ENCODE results near the gene CCDC57.
"Not testable (repeated sequence)": the region's sequence is repeated elsewhere in the genome, so short reads cannot be mapped to it uniquely, and the experiment has no call there.

The CCDC57 gene

GRCh38 chr17:82178499-82179261 lies 34.0 kb downstream of the CCDC57 start:
- DNase-seq (ENCODE audit: low read depth in 3 of 3, low spot score in 1 of 3), result no peak

DNA sequence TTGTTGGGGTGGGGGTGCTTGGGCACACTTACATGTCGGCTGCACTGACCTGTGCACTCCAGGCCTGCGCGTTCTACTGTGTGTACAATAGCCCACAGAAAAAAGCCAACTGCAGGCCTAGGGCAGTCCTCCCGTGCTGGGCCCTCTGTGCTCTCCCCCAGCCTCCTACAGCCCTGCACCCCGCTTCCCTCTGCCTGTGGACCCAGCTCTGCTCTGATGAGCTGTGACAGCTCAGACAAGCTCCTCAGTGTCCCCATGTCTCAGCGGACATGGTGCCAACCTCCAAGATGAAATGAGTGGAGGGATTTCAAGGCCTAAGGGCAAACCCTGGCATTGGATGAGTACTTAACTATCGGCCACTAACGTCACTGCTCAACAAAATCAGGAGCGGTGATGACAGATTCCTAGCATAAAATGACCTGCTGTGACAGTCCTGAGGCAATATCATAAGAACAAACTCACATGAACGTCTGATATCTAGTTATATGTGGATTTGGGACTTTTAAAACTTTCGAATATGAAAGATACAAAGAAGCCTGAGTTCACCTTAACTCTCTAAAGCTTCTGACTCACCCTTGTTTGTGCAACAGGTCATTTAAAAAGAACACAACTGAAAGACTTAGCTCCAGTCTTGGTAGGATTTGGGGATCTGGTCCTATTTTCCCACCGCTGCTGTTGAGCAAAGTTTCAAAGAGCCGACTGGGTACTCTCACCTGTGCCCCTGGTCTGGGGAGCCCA lies 34.7 kb downstream of the CCDC57 start:
- DNase-seq (ENCODE audit: low read depth in 3 of 3, low spot score in 1 of 3), result no peak

DNA sequence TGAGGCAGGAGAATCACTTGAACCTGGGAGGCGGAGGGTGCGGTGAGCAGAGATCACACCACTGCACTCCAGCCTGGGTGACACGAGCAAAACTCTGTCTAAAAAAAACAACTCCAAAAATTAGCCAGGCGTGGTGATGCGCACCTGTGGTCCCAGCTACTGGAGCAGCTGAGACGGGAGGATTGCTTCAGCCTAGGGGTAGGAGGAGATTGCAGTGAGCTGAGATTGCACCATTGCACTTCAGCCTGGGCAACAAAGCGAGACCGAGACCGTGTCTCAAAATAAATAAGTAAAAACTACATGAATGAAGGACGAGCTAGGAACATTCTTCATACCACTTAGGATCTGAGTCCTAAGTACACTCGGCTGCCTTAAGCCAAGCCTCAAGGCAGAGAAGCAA lies 35.4 kb downstream of the CCDC57 start:
- DNase-seq (ENCODE audit: low read depth in 3 of 3, low spot score in 1 of 3), result no peak

GRCh38 chr17:82175951-82176350 lies 36.7 kb downstream of the CCDC57 start:
- no peak for DNase-seq (ENCODE audit: low read depth in 3 of 3, low spot score in 1 of 3)

GRCh38 chr17:82175201-82175600 lies 37.4 kb downstream of the CCDC57 start:
- DNase-seq (ENCODE audit: low read depth in 3 of 3, low spot score in 1 of 3), result no peak

- not testable (repeated sequence) for DNase-seq (ENCODE audit: low read depth in 3 of 3, low spot score in 1 of 3)
Measured at GRCh38 chr17:82174042-82174857, 38.4 kb downstream of the CCDC57 start.

DNA sequence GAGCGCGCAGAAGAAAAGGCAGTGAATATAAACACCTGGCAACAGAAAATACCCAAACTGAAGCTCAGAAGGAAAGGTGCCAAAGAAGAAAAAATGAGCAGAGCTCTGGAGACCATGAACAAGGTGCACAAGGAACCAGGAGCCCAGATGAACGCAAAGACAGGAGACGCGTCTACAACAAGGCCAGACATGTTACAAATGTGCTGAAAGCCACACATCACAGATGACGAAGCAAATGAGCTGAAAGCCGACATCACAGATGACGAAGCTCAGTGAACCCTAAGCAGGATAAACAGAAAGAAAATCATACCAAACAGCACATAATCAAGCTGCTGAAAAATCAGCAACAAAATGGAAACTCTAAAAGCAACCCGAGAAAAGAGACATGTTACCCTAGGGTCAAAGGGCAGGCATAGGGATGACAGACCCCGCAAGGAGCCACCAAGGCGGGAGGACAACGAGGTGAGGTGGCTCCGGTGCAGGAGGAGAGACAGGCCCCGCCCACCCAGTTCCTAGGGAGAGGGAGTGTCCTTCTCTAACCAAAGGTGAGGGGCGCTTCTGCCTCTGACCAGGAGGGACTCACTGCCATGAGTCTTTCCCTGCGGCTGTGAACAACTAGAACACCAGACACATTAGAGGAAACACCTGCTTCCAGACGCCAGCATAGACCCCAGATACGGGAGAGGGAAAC lies 39.1 kb downstream of the CCDC57 start:
- DNase-seq (ENCODE audit: low read depth in 3 of 3, low spot score in 1 of 3), result no peak

DNA sequence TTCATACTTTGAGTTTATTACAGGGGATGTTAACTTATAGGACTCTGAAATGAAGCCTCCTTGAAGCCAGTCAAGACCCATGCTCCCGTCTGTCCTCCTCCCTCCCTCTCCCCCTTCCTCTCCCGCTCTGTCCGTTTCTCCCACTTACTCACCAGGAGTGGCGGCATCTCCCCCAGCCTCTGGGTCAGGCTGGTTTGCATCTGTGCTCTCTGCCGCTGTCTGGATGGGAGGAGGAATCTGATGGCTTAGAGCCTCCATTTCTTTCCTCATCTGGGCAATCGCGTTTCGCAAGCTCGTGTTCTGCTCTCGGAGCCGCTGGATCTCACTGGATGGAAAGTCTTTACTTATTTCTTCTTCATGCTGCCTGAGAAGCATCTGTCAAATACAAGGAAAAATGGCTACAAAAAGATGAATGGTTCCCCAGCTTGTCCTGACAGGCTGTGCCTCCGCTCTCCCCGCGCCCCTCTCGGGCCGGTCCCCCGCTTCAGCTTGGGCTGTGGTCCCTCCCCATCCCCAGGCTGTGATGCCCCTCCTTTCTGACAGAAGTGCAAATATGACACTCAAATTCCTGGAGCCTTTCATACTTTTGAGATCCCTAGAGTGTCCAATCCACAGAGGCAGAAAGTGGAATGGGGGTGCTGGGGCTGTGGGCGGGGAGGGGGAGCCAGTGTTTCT lies 40.0 kb downstream of the CCDC57 start:
- no peak for DNase-seq (ENCODE audit: low read depth in 3 of 3, low spot score in 1 of 3)

GRCh38 chr17:82171750-82172375 lies 40.8 kb downstream of the CCDC57 start:
- no peak for DNase-seq (ENCODE audit: low read depth in 3 of 3, low spot score in 1 of 3)

DNA sequence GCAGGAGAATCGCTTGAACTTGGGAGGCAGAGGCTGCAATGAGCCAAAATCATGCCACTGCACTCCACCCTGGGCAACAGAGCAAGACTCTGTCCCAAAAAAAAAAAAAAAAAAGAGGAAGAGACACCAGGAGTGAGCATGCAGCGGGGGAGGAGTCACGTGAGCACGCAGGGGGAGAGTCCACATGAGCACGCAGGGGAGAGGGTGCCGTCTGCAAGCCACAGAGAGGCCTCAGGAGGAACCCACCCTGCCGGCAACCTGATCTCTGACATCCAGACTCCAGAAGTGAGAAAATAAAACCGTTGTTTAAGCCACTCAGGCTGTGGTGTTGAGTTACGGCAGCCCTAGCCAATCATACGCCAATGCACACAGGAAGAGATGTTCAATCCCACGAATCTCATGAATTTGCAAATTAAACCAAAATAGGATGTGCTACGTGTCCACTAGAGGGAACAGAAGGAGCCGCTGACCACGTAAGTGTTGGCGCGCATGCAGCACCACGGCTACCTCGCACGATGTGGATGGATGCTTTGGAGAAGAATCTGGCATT lies 42.2 kb downstream of the CCDC57 start:
- no peak for DNase-seq (ENCODE audit: low read depth in 3 of 3, low spot score in 1 of 3)

GRCh38 chr17:82168568-82168967 lies 44.1 kb downstream of the CCDC57 start:
- DNase-seq (ENCODE audit: low read depth in 3 of 3, low spot score in 1 of 3), result no peak

GRCh38 chr17:82167028-82167427 lies 45.6 kb downstream of the CCDC57 start:
- DNase-seq (ENCODE audit: low read depth in 3 of 3, low spot score in 1 of 3), result no peak

- no peak for DNase-seq (ENCODE audit: low read depth in 3 of 3, low spot score in 1 of 3)
Measured at GRCh38 chr17:82164853-82165252, 47.8 kb downstream of the CCDC57 start.

DNA sequence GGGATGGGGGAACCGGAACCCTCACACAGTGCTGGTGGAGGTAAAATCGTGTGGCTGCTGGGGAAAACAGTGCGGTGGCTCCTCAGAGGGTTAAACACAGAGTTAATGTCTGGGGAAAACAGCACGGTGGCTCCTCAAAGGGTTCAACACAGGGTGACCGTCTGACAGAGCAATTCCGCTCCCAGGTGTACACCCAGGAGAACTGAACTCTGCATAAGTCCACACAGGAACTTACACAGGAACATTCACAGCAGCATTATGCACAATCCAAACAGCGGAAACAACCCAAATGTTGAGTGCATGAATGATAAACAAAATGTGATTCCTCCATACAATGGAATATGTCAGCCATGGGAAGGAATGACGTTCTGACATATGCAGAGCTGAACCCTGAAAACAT lies 51.4 kb downstream of the CCDC57 start:
- no peak for DNase-seq (ENCODE audit: low read depth in 3 of 3, low spot score in 1 of 3)

DNA sequence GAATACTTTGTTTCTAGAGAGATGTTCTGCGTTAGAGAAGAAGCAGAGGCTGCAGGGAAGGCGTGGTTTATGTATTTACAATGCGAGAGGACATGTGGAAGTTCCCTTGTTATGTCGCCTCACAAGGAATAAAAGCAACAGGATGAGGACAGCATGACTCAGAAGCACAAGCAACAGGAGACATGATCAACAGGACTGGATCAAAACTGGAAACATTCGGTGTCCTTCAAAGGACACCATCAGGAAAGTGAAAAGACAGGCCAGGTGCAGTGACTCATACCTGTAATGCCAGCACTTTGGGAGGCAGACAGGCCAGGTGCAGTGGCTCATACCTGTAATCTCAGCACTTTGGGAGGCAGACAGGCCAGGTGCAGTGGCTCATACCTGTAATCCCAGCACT lies 52.6 kb downstream of the CCDC57 start:
- no peak for DNase-seq (ENCODE audit: low read depth in 3 of 3, low spot score in 1 of 3)

DNA sequence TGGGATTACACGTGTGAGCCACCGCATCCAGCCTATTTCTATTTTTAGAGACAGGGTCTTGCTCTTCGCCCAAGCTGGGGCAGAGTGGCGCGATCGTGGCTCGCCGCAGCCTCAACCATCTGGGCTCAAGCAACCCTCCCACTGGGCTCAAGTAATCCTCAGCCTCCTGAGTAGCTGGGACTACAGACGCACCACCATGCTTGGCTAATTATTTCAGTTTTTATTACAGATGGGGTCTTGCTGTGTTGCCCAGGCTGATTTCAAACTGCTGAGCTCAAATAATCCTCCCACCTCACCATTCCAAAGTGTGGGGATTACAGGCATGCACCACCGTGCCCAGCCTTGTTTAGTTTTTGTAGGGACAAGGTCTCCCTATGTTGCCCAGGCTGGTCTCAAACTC lies 53.8 kb downstream of the CCDC57 start:
- no peak for DNase-seq (ENCODE audit: low read depth in 3 of 3, low spot score in 1 of 3)

DNA sequence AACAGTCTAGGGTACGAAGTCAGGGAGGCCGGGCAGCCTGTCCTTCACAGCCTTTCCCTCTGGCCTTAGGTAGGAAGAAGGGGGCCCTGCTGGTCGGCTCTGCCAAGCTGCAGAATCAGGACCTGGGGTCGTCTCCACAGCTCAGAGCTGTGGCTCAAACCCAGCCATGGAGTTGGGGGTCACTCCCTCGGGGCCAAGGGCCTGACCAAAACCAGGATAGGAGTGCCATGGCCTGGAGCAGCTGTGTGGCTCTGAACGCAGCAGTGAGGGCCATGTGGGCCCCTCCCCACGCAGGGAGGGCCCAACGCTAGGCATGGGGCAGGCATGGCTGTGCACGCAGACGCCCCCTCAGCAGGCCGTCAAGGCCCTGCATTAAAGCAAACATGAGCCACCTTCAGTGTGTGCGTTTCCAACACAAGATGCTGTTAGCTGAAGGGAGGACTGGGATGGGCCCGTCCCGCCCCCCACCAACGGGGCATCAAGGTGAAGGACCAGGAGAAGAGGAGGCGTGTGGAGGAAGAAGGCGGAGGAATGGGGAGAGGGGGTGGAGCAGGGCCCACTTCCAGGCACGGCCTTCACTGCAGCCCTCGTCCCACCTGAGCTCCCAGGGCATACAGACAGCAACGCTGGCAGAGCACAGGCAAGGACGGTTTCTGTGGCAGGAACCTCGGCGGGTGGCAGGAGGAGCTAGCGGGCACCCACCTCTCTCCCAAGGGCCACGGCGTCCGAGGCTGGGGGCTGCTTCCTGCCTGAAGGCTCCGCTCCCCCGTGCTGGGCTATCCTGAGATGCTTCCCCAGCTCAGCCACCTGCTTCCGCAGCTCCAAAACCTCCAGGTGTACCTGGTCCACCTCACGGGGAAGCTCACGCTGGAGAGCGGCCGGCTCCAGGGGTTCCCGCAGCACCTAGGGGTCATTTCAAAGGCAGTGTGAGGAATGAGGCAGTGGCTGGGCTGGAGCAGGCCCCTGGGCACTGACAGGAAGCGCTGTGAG lies 55.3 kb downstream of the CCDC57 start:
- no peak for DNase-seq (ENCODE audit: low read depth in 3 of 3, low spot score in 1 of 3)

DNA sequence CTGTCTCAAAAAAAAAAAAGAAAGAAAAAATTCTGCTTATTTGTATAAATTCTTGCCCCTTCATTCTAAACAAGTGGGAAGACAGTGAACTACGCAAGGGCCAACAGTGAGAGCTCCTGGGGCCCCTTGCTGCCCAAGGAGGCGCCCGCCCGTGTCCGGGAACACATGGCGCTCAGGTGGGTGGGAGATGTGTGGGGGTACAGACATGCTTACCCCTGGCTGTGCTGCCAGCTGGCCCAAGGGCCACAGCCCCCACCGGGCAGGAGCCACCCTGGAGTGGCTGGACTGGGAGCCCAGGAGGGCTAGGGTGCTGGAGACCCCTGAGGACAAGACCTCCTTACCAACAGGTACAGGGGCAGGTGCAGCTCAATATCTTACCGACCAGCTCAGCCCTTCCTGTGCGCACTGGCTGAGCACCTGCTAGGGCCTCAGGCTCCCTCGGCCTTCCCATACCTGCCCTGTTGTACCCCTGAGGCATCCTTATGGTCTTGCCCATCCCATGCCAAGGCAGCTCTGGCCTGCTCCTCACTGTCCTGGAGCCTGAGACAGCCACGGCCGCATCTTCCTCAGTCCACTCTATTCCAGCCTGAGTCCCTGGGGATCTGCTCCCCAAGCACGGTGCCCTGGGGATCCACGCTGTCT lies 56.2 kb downstream of the CCDC57 start:
- no peak for DNase-seq (ENCODE audit: low read depth in 3 of 3, low spot score in 1 of 3)
